ENCODE results near the gene SYMPK.
A peak's percentile ranks its signal among the peaks of the same experiment; 100 is the strongest.
"Not testable (repeated sequence)": the region's sequence is repeated elsewhere in the genome, so short reads cannot be mapped to it uniquely, and the experiment has no call there.

SYMPK gene

DNA sequence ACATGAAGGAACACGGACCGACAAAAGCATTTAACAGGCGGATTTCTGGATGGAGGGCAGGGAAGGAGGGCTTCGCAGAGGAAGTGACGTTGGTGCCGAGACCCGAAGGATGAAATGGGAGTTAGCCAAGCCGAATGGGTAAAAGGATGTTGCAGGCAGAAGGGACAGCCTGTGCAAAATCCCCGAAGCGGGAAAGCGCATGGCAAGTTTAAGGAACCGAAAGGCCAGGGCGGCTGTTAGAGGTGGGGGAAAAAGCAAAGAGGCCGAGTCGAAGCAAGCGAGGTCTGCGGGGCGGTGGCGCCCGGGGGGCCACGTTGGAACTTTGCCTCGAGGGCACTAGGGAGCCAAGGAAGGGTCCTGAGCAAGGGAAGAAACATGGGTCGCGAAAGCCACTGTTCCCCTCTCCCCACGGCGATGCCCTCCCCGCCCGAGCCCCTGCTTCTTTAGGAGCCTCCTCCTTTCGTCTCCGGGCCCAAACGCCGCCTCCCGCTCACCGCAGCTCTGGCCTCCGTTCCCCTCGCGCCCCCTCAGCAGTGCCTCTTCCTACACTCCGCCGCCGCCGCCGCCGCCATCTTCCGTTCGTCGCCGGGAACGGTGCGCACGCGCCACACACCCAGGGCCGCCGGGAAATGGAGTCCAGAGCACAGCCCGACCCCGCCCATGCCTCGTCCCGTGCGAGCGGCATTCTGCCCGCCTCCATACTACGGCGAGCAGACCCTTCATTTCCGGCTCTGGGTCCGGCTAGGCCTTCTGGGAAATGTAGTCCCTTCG is at the start of gene SYMPK:
SYMPK (minus strand) TSS at position 584 of the 771 bp plus-strand sequence. CDS start 8,652 bp downstream, outside the sequence.
- peak; percentile 98 for DNase-seq (ENCODE audit: low read depth)

DNA sequence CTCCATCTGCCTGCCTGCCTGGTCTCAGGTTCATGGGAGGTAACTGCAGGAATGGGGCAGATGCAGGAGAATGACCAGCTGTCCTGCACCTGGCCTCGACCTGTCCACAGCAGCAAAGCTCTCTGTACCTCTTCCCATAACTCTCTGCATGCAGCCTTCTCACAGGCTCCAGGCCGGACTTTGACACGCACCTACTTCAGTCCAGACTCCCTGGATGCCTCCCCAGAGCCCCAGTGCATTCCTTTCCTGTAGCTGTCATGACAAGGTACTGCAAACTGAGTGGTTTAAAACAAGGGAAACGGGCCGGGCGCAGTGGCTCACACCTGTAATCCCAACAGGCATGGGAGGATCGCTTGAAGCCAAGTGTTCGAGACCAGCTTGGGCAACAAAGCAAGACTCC is 48.3 kb upstream of the SYMPK start:
- no peak for DNase-seq (ENCODE audit: low read depth)

DNA sequence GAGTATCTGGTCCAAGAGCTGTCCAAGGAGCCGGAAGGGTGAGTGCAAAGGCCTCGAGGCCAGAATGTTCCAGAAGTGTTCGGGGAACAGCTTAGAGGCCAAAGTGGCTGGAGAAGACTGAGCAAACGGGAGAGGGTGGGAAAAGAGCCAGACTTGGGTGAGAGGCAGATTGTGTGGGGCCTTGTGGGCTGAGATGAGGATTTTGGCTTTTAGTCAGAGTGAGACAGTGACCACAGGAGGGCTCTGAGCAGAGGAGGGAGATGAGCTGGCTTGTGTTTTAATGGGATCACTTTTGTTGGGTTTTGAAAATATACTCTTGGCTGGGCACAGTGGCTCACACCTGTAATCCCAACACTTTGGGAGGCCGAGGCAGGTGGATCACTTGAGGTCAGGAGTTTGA is 46.0 kb upstream of the SYMPK start:
- no peak for DNase-seq (ENCODE audit: low read depth)

DNA sequence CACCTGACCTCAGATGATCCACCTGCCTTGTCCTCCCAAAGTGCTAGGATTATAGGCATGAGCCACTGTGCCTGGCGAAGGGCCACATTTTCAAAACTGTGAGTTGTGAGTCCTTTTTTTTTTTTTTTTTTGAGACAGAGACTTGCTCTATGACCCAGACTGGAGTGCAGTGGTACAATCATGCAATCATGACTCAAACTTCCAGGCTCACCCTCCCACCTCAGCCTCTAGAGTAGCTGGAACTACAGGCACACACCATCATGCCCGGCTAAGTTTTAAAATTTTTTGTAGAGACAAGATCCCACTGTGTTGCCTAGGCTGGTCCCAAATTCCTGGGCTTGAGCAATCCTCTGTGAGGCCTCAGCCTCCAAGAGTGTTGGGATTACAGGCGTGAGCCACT is 43.3 kb upstream of the SYMPK start:
- no peak for DNase-seq (ENCODE audit: low read depth)

DNA sequence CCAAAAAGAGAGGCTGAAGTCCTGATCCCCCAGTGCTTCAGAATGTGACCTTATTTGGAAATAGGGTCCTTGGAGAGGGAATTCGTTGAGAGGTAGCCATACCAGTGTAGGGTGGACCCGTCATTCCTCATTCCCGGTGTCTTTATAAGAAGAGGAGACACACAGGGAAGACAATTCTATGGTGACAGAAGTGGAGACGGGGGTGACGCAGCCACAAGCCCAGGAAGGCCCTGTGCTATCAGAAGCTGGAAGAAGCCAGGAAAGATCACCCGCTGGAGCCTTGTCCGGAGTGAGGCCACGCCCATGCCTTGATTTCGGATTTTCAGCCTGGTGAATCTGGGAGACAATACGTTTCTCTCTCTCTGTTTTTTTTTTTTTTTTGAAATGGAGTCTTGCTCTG is 42.1 kb upstream of the SYMPK start:
- no peak for DNase-seq (ENCODE audit: low read depth)

DNA sequence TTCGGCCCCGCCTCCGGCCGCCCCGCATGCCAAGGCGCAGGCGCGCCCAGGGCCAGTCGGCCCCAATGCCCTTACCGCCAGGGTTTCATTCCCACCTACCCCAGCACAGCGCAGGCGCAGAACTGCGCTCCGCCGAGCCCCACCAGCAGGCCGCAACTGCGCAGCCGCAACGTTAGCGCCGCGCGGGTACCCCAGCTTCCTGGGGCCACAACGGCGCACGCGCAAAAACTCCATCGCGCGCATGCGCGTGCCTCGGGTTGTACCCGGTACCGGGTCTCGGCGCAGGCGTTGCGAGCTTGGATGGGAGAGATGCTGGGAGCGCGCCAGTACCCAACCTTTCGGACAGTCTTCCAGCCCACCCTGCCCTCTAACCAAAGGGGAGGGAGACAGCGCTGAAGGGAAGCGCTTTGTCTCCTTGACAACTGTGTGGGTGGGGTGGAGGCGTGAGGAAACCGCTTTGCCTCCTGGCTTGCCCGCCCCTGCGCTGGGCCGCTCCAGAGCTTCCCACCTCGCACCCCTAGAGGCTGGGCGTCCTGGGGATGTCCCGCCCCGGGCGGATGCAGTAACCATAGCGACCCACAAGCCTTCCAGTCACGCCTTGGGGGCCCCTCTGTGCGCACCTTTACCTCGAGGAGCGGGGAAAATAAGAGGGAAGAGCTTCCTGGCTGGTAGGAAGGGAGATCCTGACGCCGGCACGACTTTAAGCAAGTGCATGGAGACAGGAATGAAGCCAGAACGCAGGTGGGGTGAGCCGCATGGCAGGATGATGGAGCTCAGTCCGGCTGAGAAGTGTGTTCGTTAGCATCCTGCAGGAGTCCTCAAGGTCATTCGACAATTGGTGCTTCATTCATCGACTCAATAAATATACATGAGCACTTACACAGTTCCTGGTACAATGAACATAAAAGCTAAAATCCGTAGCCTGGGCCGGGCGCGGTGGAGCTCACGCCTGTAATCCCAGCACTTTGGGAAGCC is 40.0 kb upstream of the SYMPK start:
- peak; percentile 99 for DNase-seq (ENCODE audit: low read depth)

DNA sequence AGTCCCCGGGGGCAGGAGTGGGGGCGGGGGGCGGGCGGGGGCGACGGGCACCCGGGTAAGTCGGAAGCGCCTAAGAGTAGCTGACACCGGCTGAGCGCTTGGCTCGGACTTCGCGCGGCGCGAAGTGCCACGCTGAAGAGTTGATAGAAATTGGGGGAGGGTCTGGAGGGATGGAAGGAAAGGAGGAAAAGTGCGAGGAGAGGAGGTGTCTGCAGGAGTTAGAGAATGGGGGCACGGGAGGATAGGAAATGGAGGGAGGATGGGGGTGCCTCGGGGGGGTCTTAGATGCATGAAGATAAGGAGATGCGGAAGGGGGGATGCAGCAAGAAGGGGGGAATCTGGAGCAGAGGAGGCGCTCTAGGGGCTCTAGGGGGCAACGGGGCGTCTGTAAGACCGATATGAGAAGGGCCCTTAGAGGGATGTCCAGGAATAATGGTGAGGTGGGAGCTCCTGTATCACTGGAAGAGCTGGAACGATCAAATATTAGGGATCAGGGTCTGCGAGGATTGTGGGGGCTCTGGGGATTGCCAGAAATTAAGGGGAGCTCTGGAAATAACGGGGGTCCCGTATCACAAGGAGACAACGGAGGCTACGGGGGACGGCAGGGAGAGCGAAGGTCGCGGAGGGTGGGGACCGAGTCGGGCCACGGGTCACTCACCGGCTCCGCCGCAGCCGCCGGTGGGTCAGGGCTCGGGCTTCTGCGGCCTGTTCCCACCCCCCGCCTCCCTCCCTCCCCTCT is 39.1 kb upstream of the SYMPK start, which contains the start of gene MYPOP:
MYPOP (minus strand) TSS at position 702 of the 739 bp plus-strand sequence. CDS start 840 bp downstream, outside the sequence.
- DNase-seq (ENCODE audit: low read depth), result no peak

DNA sequence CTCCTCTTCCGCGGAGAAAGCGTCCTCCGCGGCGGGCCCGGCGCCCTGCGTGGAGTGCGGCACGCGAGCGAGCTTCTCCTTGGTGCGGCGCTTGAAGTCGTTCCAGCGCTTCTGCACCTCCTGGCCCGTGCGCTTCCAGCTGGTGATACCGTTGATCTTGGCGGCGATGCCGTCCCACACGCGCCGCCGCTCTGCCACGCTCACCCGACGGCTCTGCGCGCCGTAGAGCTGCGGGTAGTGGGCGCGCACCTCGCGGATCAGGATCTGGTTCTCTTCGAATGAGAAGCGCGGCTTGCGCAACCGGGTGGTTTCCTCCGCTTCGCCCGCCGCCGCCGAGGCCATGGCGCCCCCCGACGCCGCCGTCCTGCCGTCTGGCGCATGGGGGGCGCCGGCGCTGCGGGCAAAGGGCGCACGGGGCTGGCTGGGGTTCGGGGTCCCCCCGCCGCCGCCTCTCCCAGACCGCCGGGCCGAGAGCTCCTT is 38.5 kb upstream of the SYMPK start:
- no peak for DNase-seq (ENCODE audit: low read depth)

DNA sequence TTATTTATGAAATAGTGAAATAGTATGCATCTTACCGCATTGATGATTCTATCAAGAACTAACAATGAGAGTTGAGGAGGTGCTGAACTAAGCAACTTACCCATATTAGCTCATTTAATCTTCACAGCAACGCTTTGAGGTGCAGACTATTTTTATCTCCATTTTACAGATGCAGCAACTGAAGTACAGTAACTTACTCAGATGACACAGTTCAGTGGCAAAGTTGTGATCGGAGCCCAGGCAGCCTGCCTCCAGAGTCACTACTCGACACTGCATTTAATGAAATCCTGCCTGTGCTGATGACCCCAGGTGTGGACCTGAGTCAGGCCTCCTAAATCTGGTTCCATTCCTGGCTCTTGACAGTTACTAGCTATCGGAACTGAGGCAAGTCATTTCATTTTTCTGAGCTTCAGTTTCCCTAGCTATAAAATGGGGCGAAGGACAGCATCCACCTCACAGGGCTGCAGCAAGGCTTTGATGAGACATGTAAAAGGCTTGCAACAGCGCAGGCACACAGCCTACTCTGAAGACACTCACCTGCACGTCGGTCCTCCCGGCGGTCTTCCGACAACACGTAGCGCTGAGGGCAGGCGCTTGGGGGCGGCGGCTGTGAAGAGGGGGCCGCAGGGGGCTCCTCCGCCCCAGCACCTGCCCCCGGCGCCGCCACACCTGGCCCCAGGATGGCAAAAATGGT is 37.9 kb upstream of the SYMPK start:
- DNase-seq (ENCODE audit: low read depth), result no peak

DNA sequence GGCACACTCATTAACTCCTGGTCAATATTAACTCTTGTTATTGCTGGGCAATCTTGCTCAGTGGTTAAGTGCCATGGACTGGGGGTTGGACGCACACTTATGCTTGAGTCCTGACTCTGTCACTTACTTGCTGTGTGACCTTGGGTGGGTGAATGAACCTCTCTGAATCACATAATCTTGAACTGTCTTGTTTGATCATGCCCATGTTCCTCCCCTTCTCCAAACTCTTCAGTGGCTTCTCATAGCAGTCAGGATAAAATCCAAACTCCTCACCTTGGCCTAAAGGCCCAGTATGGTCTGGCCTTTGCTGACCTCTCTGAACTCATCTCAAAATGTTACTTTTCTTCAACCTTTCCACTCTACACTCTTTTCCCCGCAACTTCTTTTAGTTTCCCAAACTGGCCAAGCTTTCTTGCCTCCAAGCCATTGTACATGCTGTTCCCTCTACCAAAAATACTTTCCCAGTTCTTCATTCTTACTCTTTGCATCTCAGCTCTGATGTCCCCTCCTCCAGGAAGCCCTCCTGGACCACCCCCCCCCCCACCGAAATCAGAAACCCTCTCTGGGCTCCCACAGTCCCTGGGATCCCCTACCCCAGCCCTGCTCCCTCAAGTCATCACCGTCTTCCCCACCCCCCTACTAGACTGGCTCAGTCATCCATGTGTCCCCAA is 37.1 kb upstream of the SYMPK start:
- DNase-seq (ENCODE audit: low read depth), result no peak

DNA sequence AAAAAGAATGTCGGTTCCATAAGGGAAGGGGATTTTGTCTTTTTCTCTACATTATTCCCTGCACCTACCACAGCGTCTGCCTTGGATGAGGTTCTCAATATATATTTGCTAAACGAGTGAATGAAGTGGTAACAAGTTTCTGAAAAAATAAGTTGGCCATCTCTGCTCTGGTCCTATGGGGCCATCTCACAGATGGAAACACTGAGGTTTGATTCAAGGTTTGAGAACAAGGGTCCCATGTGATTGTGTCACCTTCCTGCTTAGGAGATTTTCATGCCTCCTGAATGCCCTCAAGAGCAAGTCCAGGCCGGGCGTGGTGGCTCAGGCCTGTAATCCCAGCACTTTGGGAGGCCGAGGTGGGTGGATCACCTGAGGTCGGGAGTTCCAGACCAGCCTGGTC is 36.3 kb upstream of the SYMPK start:
- no peak for DNase-seq (ENCODE audit: low read depth)

DNA sequence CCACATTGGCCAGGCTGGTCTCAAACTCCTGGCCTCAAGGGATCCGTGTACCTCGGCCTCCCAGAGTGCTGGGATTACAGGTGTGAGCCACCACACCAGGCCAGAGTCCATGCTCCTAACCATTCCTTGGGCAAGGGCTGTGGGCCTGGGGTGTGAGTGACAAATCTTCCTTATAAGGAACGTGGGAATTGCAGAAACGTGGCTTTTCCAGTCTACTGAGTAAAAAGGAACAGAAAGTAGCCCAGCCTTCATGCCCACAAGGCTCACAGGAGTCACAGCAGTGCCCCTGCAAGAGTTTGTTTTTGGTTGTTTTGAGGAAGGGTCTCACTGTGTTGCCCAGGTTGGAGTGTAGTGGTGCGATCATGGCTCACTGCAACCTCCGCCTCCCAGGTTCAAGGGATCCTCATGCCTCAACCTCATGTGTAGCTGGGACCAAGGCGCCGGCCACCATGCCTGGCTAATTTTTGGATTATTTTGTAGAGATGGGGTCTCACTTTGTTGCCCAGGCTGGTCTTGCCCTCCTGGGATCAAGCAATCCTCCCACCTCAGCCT is 34.4 kb upstream of the SYMPK start:
- DNase-seq (ENCODE audit: low read depth), result no peak

DNA sequence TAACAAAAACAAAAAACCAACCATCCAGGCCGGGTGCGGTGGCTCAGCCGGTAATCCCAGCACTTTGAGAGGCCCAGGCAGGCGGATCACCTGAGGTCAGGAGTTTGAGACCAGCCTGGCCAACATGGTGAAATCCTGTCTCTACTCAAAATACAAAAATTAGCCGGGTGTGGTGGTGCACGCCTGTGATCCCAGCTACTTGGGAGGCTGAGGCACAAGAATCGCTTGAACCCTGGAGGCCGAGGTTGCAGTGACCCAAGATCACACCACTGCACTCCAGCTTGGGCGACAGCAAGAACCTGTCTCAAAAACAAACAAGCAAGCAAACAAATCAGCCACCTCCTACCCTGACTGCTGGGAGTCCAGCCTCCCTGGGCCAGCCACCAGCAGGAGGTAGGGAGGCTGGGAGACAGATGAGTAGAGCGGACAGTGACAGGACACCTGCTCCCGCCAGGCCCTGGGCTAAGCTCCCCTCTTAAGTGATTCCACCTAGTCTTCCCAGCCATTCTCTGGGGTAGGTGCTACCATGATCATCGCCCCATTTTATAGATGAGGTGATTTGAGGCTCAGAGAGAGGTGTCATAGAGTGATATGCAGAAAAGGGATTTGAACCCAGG is 33.1 kb upstream of the SYMPK start:
- not testable (repeated sequence) for DNase-seq (ENCODE audit: low read depth)

DNA sequence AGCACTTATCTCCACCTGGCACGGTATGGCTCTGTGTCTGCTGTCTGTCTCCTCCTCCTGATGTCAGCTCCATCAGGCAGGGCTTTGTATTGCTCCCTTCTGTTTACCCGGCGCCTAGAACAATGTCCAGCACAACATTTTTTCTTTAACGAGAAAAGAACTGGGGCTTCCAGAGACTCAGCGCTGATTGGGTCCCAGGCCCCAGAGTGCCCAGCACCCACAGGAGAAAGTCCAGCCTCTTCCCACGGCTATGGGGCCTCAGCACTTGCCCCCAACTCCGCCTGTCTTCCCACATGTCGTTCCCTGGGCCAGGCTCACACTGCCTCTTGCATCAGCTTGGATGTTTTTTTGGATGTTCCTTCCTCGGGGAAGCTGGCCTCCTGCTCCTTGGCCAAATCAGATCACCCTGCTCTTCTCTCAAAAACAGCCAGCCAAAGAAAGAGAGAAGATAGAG is 32.6 kb upstream of the SYMPK start:
- no peak for DNase-seq (ENCODE audit: low read depth)

DNA sequence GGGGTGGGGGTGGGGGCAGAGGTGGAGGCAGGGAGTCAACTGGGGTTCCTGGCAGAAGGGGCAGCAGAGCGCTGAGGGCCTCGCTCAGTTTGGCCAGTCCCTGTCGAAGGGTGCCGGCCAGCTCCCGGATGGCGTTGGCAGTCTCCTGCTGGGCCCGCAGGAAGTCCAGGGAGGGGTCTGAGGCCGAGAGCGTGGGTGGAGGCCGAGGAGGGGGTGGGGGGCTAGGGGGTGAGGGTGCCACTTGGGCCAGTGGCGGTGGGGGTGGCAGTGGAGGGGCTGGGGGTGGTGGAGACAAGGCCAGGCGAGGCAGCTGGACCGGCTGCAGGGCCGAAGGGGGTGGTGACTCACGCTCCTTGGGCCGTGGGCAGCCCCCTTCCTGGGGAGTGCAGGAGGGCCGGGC is 27.9 kb upstream of the SYMPK start:
- DNase-seq (ENCODE audit: low read depth), result no peak

DNA sequence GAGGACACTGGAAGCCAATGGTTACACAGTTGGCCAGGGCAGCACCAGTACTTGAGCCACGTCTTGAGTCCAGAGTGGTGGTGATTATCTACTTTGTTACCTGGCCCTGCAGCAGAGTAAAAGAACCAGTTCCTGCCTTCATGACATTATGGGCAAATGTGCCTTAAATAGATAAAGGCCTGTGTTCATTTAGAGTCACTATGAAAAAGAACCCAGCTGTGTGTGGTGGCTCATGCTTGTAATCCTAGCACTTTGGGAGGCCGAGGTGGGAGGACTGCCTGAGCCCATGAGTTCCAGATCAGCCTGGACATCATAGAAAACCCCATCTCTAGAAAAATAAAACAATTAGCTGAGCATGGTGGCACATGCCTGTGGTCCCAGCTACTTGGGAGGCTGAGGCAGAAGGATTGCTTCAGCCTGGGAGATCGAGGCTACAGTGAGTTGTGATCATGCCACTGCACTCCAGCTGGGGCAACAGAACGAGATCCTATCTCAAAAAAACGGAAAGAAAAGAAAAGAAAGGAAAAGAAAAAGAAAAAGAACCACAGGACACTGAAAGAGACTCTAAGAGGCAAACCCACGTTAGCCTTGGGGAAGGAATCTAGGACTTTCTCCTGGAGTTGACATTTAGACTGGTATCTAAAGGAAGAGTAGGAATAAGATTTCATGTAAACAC is 26.4 kb upstream of the SYMPK start:
- no peak for DNase-seq (ENCODE audit: low read depth)

DNA sequence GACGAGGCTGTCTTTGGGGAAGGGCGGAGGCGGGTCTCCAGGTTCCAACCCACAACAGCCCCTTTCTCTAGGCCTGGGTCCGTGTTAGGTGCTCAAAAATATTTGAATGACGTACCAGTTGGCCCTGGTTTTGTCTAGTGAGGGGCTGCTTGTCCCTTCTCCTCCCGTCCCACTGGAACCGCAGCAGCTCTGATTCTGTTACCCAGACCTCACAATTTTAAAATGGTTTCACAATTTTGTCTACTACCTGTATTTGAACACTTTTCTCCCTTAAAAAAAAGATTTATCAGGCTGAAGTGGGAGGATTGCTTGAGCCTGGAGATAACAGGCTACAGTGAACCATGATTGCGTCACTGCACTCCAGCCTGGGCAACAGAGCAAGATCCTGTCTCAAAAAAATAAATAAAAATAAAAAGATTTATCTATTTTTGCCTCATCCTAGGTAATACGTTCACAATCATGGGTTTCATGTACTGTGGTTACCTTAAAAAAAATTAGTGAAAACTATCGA is 24.3 kb upstream of the SYMPK start:
- no peak for DNase-seq (ENCODE audit: low read depth)

DNA sequence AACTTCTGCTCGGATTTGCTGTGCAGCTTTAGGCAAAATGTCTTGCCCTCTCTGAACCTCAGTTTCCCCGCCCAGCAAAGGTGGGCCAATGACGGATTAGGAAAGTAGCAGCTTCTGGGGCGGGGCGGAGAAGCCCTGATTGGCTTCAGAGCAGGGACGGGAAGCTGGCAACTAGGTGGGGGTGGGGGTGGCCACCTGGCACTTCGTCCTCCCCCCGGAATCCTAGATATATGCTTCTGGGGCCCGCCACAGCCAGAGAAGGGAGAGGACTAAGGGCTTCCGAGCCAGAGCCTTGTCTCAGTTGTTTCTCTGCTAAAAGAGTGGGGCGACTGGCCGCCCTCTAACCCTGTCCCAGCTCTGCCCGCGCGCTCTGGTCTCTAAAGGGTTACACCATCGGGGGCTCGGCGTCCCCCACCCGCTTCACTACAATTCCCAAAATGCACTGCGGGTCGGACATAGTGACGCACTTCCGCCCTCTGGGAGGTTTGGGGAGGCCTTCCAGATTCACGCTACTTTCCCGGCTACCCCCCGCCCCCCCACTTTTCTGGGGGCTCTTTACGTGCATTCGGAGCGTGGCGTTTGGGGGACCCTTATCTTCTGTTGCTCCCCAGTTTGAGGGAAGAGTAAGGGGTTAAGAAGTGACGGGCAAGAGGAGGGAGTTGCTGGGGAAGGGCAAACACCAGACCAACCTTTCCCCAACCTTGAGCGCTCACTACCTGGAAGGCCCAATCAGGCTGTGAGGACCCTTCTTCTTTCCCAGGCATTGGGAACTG is 23.7 kb upstream of the SYMPK start:
- DNase-seq (ENCODE audit: low read depth), result peak; percentile 81

All from activated gamma-delta T cell treated with anti-CD3 and anti-CD28 coated beads, Interleukin-2, amount 50 U/mL, for 16 hours (primary cell).